ENCODE results near the gene DGCR6. TPM values are rescaled to one million over a fixed set of nuclear protein-coding genes. Genes with fewer than 3 reads are reported as not detected.
"Not testable (repeated sequence)": the region's sequence is repeated elsewhere in the genome, so short reads cannot be mapped to it uniquely, and the experiment has no call there.

Gene DGCR6
- polyA plus RNA-seq, 2 of the 4 experiments (the other 2 are of a cell fraction), result 1.2 to 2.5 TPM

DNA sequence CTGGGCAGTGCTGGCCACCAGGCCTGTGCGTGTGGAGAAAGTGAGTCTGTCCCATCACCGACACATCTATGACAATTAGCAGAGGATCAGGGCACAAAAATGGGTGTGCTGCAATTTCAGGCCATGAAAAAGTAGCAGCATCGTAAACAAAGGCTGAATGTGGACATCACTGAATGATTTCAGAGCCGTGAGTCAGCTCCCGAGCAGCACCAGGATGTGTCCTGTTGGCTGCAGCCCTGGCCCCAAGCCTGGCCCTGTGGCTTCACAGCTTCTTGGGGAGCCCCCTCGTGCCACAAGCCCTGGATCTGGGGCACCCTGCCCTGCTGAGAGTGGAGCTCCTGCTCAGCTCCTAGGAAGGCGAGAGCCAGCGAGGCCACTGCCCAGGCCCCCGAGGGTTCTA lies 9.4 kb downstream of the DGCR6 start:
- POLR2A ChIA-PET; H3K4me1 ChIP-seq; H3K9me3 ChIP-seq; H3K4me3 ChIP-seq; FAIRE-seq; H3K27ac ChIP-seq; DNase-seq (ENCODE audit: low read depth in 1 of 2, low spot score in 1 of 2); H3K4me2 ChIP-seq; CTCF ChIA-PET; ATAC-seq: not testable (repeated sequence)
- no CpG with 5 or more reads among the region's 9 CpGs for WGBS (ENCODE audit: missing lambda C conversion rate)

- H3K27ac ChIP-seq; H3K9me3 ChIP-seq; H3K4me3 ChIP-seq; DNase-seq (ENCODE audit: low read depth in 1 of 2, low spot score in 1 of 2); H3K4me2 ChIP-seq; H3K4me1 ChIP-seq; POLR2A ChIA-PET; FAIRE-seq; ATAC-seq; CTCF ChIA-PET: not testable (repeated sequence)
- no CpG with 5 or more reads among the region's 3 CpGs for WGBS (ENCODE audit: missing lambda C conversion rate)
These were observed 11.7 kb downstream of the DGCR6 start for GRCh38 chr22:18917818-18918217.

- H3K4me3 ChIP-seq; H3K27ac ChIP-seq; DNase-seq (ENCODE audit: low read depth in 1 of 2, low spot score in 1 of 2); H3K9me3 ChIP-seq; CTCF ChIA-PET; FAIRE-seq; POLR2A ChIA-PET; H3K4me2 ChIP-seq; ATAC-seq; H3K4me1 ChIP-seq: not testable (repeated sequence)
- WGBS (ENCODE audit: missing lambda C conversion rate), result no CpG with 5 or more reads among the region's 12 CpGs
These were observed 14.3 kb downstream of the DGCR6 start for GRCh38 chr22:18920257-18920902.

- Histone ChIP-seq H3K4me3 (no peak overlapping the region), H3K27ac (no peak overlapping the region), H3K4me2 (no peak overlapping the region), H3K9me3 (no peaks in the 10 kb centered on the region), H3K4me1 (no peaks in the 10 kb centered on the region)
- no peak for FAIRE-seq
- CTCF ChIA-PET, result interaction anchor here (1.5 kb wide), 1 partner anchor 19 kb away, joined by 3 read pairs; no protein-coding TSS in a partner anchor
- WGBS (ENCODE audit: missing lambda C conversion rate), result no CpG with 5 or more reads among the region's 20 CpGs
- DNase-seq (ENCODE audit: low read depth in 1 of 2, low spot score in 1 of 2), result no peak
- TF ChIP-seq RARB (CRISPR knock-in tag; IDR thresholded peaks at IDR 0.05) (no peak), FOXS1 (CRISPR knock-in tag; IDR thresholded peaks at IDR 0.05) (no peak), HES2 (IDR thresholded peaks at IDR 0.05) (no peak), BHLHE40 (IDR thresholded peaks at IDR 0.05; ENCODE audit: low read depth, low read length) (no peak), CTCF (IDR thresholded peaks at IDR 0.05) (no peak), EHMT2 (IDR thresholded peaks at IDR 0.05; ENCODE audit: low read depth) (no peak), HOXA7 (CRISPR knock-in tag; IDR thresholded peaks at IDR 0.05) (no peak), PHF8 (IDR thresholded peaks at IDR 0.05; ENCODE audit: borderline replicate concordance, low read depth) (no peak), SREBF2 (IDR thresholded peaks at IDR 0.05) (no peak), GATA3 (IDR thresholded peaks at IDR 0.05; ENCODE audit: borderline replicate concordance) (no peak), HMGXB4 (CRISPR knock-in tag; IDR thresholded peaks at IDR 0.05; ENCODE audit: borderline replicate concordance) (no peak), NFE2L2 (conservative IDR thresholded peaks at IDR 0.05; ENCODE audit: low read length) (no peak), HOXB5 (CRISPR knock-in tag; IDR thresholded peaks at IDR 0.05) (no peak), TP53 (CRISPR knock-in tag; IDR thresholded peaks at IDR 0.05) (no peak), ZFP36 (IDR thresholded peaks at IDR 0.05; ENCODE audit: borderline replicate concordance, partially characterized antibody) (no peak), MAZ (IDR thresholded peaks at IDR 0.05; ENCODE audit: borderline replicate concordance, low read depth, low read length) (no peak)
- TF ChIP-seq, protein P1, sequence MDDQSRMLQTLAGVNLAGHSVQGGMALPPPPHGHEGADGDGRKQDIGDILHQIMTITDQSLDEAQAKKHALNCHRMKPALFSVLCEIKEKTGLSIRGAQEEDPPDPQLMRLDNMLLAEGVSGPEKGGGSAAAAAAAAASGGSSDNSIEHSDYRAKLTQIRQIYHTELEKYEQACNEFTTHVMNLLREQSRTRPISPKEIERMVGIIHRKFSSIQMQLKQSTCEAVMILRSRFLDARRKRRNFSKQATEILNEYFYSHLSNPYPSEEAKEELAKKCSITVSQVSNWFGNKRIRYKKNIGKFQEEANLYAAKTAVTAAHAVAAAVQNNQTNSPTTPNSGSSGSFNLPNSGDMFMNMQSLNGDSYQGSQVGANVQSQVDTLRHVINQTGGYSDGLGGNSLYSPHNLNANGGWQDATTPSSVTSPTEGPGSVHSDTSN (IDR thresholded peaks at IDR 0.05), result no peak
- TF ChIP-seq, protein P2, sequence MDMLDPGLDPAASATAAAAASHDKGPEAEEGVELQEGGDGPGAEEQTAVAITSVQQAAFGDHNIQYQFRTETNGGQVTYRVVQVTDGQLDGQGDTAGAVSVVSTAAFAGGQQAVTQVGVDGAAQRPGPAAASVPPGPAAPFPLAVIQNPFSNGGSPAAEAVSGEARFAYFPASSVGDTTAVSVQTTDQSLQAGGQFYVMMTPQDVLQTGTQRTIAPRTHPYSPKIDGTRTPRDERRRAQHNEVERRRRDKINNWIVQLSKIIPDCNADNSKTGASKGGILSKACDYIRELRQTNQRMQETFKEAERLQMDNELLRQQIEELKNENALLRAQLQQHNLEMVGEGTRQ (IDR thresholded peaks at IDR 0.05), result no peak
- no peak for ATAC-seq
- POLR2A ChIA-PET, result no interaction called here
These were observed 19.4 kb downstream of the DGCR6 start for GRCh38 chr22:18925368-18926064.
